Skin of body (tissue), 2 donors: ENCODE data around the gene ZFYVE28. TPM values are rescaled to one million over a fixed set of nuclear protein-coding genes. Genes with fewer than 3 reads are reported as not detected.
"Not testable (repeated sequence)": the region's sequence is repeated elsewhere in the genome, so short reads cannot be mapped to it uniquely, and the experiment has no call there.

ENCODE experiments used
- DNase-seq: peaks from one replicate; lab custom pipeline; 2025; lab: John Stamatoyannopoulos, UW
- total RNA-seq: library from RNA; depleted of rRNA; stranded (reverse); fragments of >200 nt; gene quantifications from one replicate; pipeline ENCODE4 v1.2.3, GENCODE V29; 2014

ZFYVE28 gene
- total RNA-seq, 1 donor from 2014 or later = 5.1 TPM

GRCh38 chr4:2289955-2290333, 128.5 kb downstream of the ZFYVE28 start:
- no peak for DNase-seq

- DNase-seq = no peak
These were observed 129.0 kb downstream of the ZFYVE28 start for GRCh38 chr4:2289311-2289954.

GRCh38 chr4:2288051-2288541, 130.3 kb downstream of the ZFYVE28 start:
- no peak for DNase-seq

GRCh38 chr4:2287594-2287915, 130.9 kb downstream of the ZFYVE28 start:
- DNase-seq = no peak

- no peak for DNase-seq
These were observed 131.4 kb downstream of the ZFYVE28 start for GRCh38 chr4:2286904-2287593.

GRCh38 chr4:2285613-2286381, 132.6 kb downstream of the ZFYVE28 start:
- DNase-seq = no peak

GRCh38 chr4:2284934-2285612, 133.4 kb downstream of the ZFYVE28 start:
- DNase-seq = no peak

GRCh38 chr4:2284161-2284933, 134.1 kb downstream of the ZFYVE28 start:
- no peak for DNase-seq

GRCh38 chr4:2283199-2283711, 135.2 kb downstream of the ZFYVE28 start:
- DNase-seq = no peak

GRCh38 chr4:2281575-2282343, 136.7 kb downstream of the ZFYVE28 start:
- DNase-seq = no peak

- no peak for DNase-seq
These were observed 137.7 kb downstream of the ZFYVE28 start for GRCh38 chr4:2280531-2281300.

GRCh38 chr4:2277956-2278355, 140.5 kb downstream of the ZFYVE28 start:
- no peak for DNase-seq

GRCh38 chr4:2276581-2277325, 141.7 kb downstream of the ZFYVE28 start:
- DNase-seq = no peak

- DNase-seq = no peak
These were observed 142.7 kb downstream of the ZFYVE28 start for GRCh38 chr4:2275546-2276251.

- not testable (repeated sequence) for DNase-seq
These were observed 143.4 kb downstream of the ZFYVE28 start for GRCh38 chr4:2275044-2275397.

GRCh38 chr4:2274320-2275043, 144.0 kb downstream of the ZFYVE28 start:
- DNase-seq = no peak

- DNase-seq = no peak
These were observed 144.7 kb downstream of the ZFYVE28 start for GRCh38 chr4:2273657-2274319.
